H9 (cell line): Measurements from ENCODE around the gene CCL24. TPM values are rescaled to one million over a fixed set of nuclear protein-coding genes. Genes with fewer than 3 reads are reported as not detected.

Source experiments
- DNase-seq: peaks from one replicate; pipeline ENCODE4 v3.0.0-alpha.2; 2017
- H2AFZ ChIP-seq: one replicate; pipeline ENCODE4 v1.6.1; 2013; ENCODE audit warnings: mild to moderate bottlenecking, low read length, control low read depth, moderate library complexity
- H2AK5ac ChIP-seq: 2 replicates; pipeline ENCODE4 v1.6.1; 2013; ENCODE audit warnings: low read length, control low read depth, mixed read lengths; ENCODE audit not compliant: insufficient read length
- H2BK120ac ChIP-seq: one replicate; pipeline ENCODE4 v1.6.1; 2013; ENCODE audit warnings: low read depth, mild to moderate bottlenecking, low read length, control low read depth, inconsistent platforms; ENCODE audit not compliant: poor library complexity, severe bottlenecking
- H2BK12ac ChIP-seq: 2 replicates; pipeline ENCODE4 v1.6.1; 2013; ENCODE audit warnings: low read length, control low read depth, mixed read lengths, low read depth; ENCODE audit not compliant: insufficient read length
- H2BK15ac ChIP-seq: 2 replicates; pipeline ENCODE4 v1.6.1; 2013; ENCODE audit warnings: low read depth, low read length, control low read depth
- H2BK20ac ChIP-seq: one replicate; pipeline ENCODE4 v1.6.1; 2013; ENCODE audit warnings: low read depth, mild to moderate bottlenecking, low read length, control low read depth, inconsistent platforms; ENCODE audit not compliant: poor library complexity, severe bottlenecking
- H2BK5ac ChIP-seq: 2 replicates; pipeline ENCODE4 v1.6.1; 2013; ENCODE audit warnings: low read length, control low read depth, mixed read lengths; ENCODE audit not compliant: insufficient read length
- H3K14ac ChIP-seq: 2 replicates; pipeline ENCODE4 v1.6.1; 2013; ENCODE audit warnings: low read length, control low read depth; ENCODE audit not compliant: insufficient read depth
- H3K18ac ChIP-seq: 2 replicates; pipeline ENCODE4 v1.6.1; 2013; ENCODE audit warnings: low read depth, mild to moderate bottlenecking, mixed read lengths, low read length, control low read depth; ENCODE audit not compliant: insufficient read length
- H3K23ac ChIP-seq: 2 replicates; pipeline ENCODE4 v1.6.1; 2013; ENCODE audit warnings: low read length, control low read depth, mixed read lengths, low read depth; ENCODE audit not compliant: insufficient read length
- H3K23me2 ChIP-seq: 2 replicates; pipeline ENCODE4 v1.6.1; 2013; ENCODE audit warnings: low read depth, mild to moderate bottlenecking, mixed read lengths, low read length, control low read depth; ENCODE audit not compliant: insufficient read length, poor library complexity, severe bottlenecking
- H3K27ac ChIP-seq: 2 replicates; pipeline ENCODE4 v1.5.1; 2013; ENCODE audit warnings: low read length, control low read depth, mixed read lengths, low read depth; ENCODE audit not compliant: insufficient read length
- H3K27me3 ChIP-seq: 2 replicates; pipeline ENCODE4 v1.6.1; 2013; ENCODE audit warnings: low read length, control low read depth, inconsistent platforms; ENCODE audit not compliant: insufficient read depth
- H3K4ac ChIP-seq: 2 replicates; pipeline ENCODE4 v1.6.1; 2013; ENCODE audit warnings: low read depth, mild to moderate bottlenecking, control low read depth, inconsistent platforms, low read length, moderate library complexity
- H3K4me1 ChIP-seq: 2 replicates; pipeline ENCODE4 v1.6.1; 2013; ENCODE audit warnings: low read length, control low read depth, inconsistent platforms; ENCODE audit not compliant: insufficient read depth
- H3K4me2 ChIP-seq: 2 replicates; pipeline ENCODE4 v1.6.1; 2013; ENCODE audit warnings: low read length, control low read depth, mixed read lengths; ENCODE audit not compliant: insufficient read length, insufficient read depth
- H3K56ac ChIP-seq: 2 replicates; pipeline ENCODE4 v1.6.1; 2013; ENCODE audit warnings: low read depth, mild to moderate bottlenecking, mixed read lengths, low read length, control low read depth; ENCODE audit not compliant: insufficient read length
- H3K79me1 ChIP-seq: 2 replicates; pipeline ENCODE4 v1.6.1; 2013; ENCODE audit warnings: low read depth, mild to moderate bottlenecking, moderate library complexity, low read length, control low read depth, inconsistent platforms; ENCODE audit not compliant: insufficient read depth, poor library complexity, severe bottlenecking
- H3K79me2 ChIP-seq: 2 replicates; pipeline ENCODE4 v1.6.1; 2013; ENCODE audit warnings: low read length, control low read depth, inconsistent platforms; ENCODE audit not compliant: insufficient read depth
- H3K9ac ChIP-seq: 2 replicates; pipeline ENCODE4 v1.6.1; 2013; ENCODE audit warnings: low read length, control low read depth, mixed read lengths; ENCODE audit not compliant: insufficient read length; ENCODE audit errors: extremely low read depth
- H3K9me3 ChIP-seq: one replicate; pipeline ENCODE4 v1.6.1; 2013; ENCODE audit warnings: low read depth, low read length, inconsistent platforms; ENCODE audit not compliant: control insufficient read depth
- H3T11ph ChIP-seq: one replicate; pipeline ENCODE4 v1.6.1; 2013; ENCODE audit warnings: mild to moderate bottlenecking, low read length, control low read depth, inconsistent platforms
- H4K20me1 ChIP-seq: one replicate; pipeline ENCODE4 v1.6.1; 2013; ENCODE audit not compliant: control insufficient read depth, insufficient read length, insufficient read depth
- H4K5ac ChIP-seq: 2 replicates; pipeline ENCODE4 v1.6.1; 2013; ENCODE audit warnings: low read depth, mild to moderate bottlenecking, mixed read lengths, low read length, control low read depth; ENCODE audit not compliant: insufficient read length
- H4K8ac ChIP-seq: replicated peaks from 2 replicates; pipeline ENCODE4 v1.6.1; 2013; ENCODE audit warnings: low read length, control low read depth, mixed read lengths, low read depth; ENCODE audit not compliant: insufficient read length
- H4K91ac ChIP-seq: 2 replicates; pipeline ENCODE4 v1.6.1; 2013; ENCODE audit warnings: low read depth, mild to moderate bottlenecking, moderate library complexity, mixed read lengths, low read length, control low read depth; ENCODE audit not compliant: insufficient read length
- H3K27ac Mint-ChIP-seq, 3 experiments: 2 replicates in 2 of 3; 3 replicates in 1 of 3; pipeline ENCODE4 v1.8.0; 2020 to 2021; ENCODE audit warnings: mixed read lengths in 3 of 3, mild to moderate bottlenecking in 1 of 3, moderate library complexity in 1 of 3
- H3K27me3 Mint-ChIP-seq: 2 replicates; pipeline ENCODE4 v1.8.0; 2021; ENCODE audit warnings: low read depth, mild to moderate bottlenecking, moderate library complexity, mixed read lengths
- H3K36me3 Mint-ChIP-seq, 3 experiments: 2 replicates in 2 of 3; 3 replicates in 1 of 3; pipeline ENCODE4 v1.8.0; 2020 to 2021; ENCODE audit warnings: low read depth in 3 of 3, mixed read lengths in 3 of 3; ENCODE audit not compliant: insufficient read depth in 1 of 3
- H3K4me1 Mint-ChIP-seq, 2 experiments: 2 replicates each; pipeline ENCODE4 v1.8.0; 2020; ENCODE audit warnings: mixed read lengths in 2 of 2
- H3K4me3 Mint-ChIP-seq, 2 experiments: 2 replicates in 1 of 2; 3 replicates in 1 of 2; pipeline ENCODE4 v1.8.0; 2020 to 2021; ENCODE audit warnings: mild to moderate bottlenecking in 2 of 2, mixed read lengths in 2 of 2, moderate library complexity in 1 of 2
- H3K9me3 Mint-ChIP-seq, 2 experiments: 2 replicates in 1 of 2; 3 replicates in 1 of 2; pipeline ENCODE4 v1.8.0; 2020; ENCODE audit warnings: mild to moderate bottlenecking in 2 of 2, mixed read lengths in 2 of 2, moderate library complexity in 1 of 2
- WGBS: extraction: QIAGEN DNeasy Blood & Tissue Kit; methylation state at CpG from one replicate; pipeline ENCODE4 v1.1.7; 2013; ENCODE audit warnings: missing lambda C conversion rate, low lambda C conversion rate, mixed read lengths; ENCODE audit not compliant: insufficient read length; ENCODE audit errors: extremely low coverage; 5-methylcytosine and 5-hydroxymethylcytosine counted together
- long read RNA-seq: library from polyadenylated mRNA; unstranded; transcript quantifications from one replicate; pipeline ENCODE4 v2.0.0, GENCODE V29; 2020
- total RNA-seq: library from RNA; stranded (reverse); gene quantifications from 2 replicates; pipeline ENCODE4 v1.2.1, GENCODE V29; 2021
- TF ChIP-seq, protein P1 (sequence below): fragments of 200-600 bp; sonication (generic); conservative IDR thresholded peaks from 3 replicates; pipeline ENCODE4 v1.8.0; 2021; ENCODE audit warnings: antibody characterized with exemption, mild to moderate bottlenecking

Gene CCL24
- total RNA-seq: not detected in 2 replicates
- long read RNA-seq: 0 reads

GRCh38 chr7:75813781-75814236, at the start of gene CCL24:
Gene CCL24 (minus strand): TSS chr7:75813806. CDS start chr7:75813715, 91 bp downstream.
- Mint-ChIP-seq H3K4me3 (no peak within 1 kb of the TSS), H3K9me3 (no peaks in the 10 kb centered on the region), H3K36me3 (no peaks in the 10 kb centered on the region), H3K27me3 (peaks cover 7% of the 10 kb centered on the region), H3K4me1 (no peaks in the 10 kb centered on the region), H3K27ac (no peak within 1 kb of the TSS)
- H2BK5ac ChIP-seq: no peak within 1 kb of the TSS
- H4K20me1 ChIP-seq: no peaks in the 10 kb centered on the region
- H2AK5ac ChIP-seq: no peak within 1 kb of the TSS
- H2BK20ac ChIP-seq: no peak within 1 kb of the TSS
- no peak within 1 kb of the TSS for H3K14ac ChIP-seq
- H3K4me2 ChIP-seq: no peak within 1 kb of the TSS
- DNase-seq: no peak
- no CpG with 5 or more reads among the region's 7 CpGs for WGBS
- no peaks in the 10 kb centered on the region for H3K27me3 ChIP-seq
- no peak within 1 kb of the TSS for H3K27ac ChIP-seq
- H4K8ac ChIP-seq: no peak within 1 kb of the TSS
- no peak within 1 kb of the TSS for H3K56ac ChIP-seq
- H3K18ac ChIP-seq: no peak within 1 kb of the TSS
- H2BK15ac ChIP-seq: no peak within 1 kb of the TSS
- no peaks in the 10 kb centered on the region for H3K79me1 ChIP-seq
- H3K9me3 ChIP-seq: no peaks in the 10 kb centered on the region
- H3K23ac ChIP-seq: no peak within 1 kb of the TSS
- no peak within 1 kb of the TSS for H3T11ph ChIP-seq
- no peak within 1 kb of the TSS for H2BK12ac ChIP-seq
- no peak within 1 kb of the TSS for H2AFZ ChIP-seq
- no peaks in the 10 kb centered on the region for H3K79me2 ChIP-seq
- no peak within 1 kb of the TSS for H4K5ac ChIP-seq
- TF ChIP-seq, protein P1, sequence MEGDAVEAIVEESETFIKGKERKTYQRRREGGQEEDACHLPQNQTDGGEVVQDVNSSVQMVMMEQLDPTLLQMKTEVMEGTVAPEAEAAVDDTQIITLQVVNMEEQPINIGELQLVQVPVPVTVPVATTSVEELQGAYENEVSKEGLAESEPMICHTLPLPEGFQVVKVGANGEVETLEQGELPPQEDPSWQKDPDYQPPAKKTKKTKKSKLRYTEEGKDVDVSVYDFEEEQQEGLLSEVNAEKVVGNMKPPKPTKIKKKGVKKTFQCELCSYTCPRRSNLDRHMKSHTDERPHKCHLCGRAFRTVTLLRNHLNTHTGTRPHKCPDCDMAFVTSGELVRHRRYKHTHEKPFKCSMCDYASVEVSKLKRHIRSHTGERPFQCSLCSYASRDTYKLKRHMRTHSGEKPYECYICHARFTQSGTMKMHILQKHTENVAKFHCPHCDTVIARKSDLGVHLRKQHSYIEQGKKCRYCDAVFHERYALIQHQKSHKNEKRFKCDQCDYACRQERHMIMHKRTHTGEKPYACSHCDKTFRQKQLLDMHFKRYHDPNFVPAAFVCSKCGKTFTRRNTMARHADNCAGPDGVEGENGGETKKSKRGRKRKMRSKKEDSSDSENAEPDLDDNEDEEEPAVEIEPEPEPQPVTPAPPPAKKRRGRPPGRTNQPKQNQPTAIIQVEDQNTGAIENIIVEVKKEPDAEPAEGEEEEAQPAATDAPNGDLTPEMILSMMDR: no peak
- H2BK120ac ChIP-seq: no peak within 1 kb of the TSS
- H4K91ac ChIP-seq: no peak within 1 kb of the TSS
- no peaks in the 10 kb centered on the region for H3K23me2 ChIP-seq
- no peak within 1 kb of the TSS for H3K4ac ChIP-seq
- no peak within 1 kb of the TSS for H3K9ac ChIP-seq
- H3K4me1 ChIP-seq: no peaks in the 10 kb centered on the region
